Measurements from ENCODE around the gene KCNAB2.

GRCh38 chr1:6140413-6140812 lies 94.7 kb downstream of the KCNAB2 start:
- TF ChIP-seq CTCF (IDR thresholded peaks at IDR 0.05) (no peak), POLR2A (IDR thresholded peaks at IDR 0.05) (no peak), POLR2AphosphoS5 (IDR thresholded peaks at IDR 0.05) (no peak)

Data from prostate gland (tissue), 2 donors.